SK-N-MC (cell line): ENCODE measurements around the gene MCTP2.

ENCODE experiments used
- EZH2 ChIP-seq: fragments of 200-600 bp; sonication (generic); IDR thresholded peaks from one replicate; pipeline ENCODE4 v1.6.1; 2017; ENCODE audit warnings: antibody characterized with exemption
- FOXP2 ChIP-seq: optimal IDR thresholded peaks from 2 replicates; pipeline ENCODE3; 2011; ENCODE audit warnings: mild to moderate bottlenecking, moderate library complexity; ENCODE audit not compliant: insufficient read depth; ENCODE audit errors: extremely low read length, control extremely low read depth
- POLR2AphosphoS5 ChIP-seq: IDR thresholded peaks from 2 replicates; pipeline ENCODE4 v1.6.1; 2012; ENCODE audit warnings: mild to moderate bottlenecking, low read depth, low read length, borderline replicate concordance

GRCh38 chr15:94205366-94205765 lies 26.0 kb upstream of the MCTP2 start:
- TF ChIP-seq EZH2 (no peak), FOXP2 (no peak), POLR2AphosphoS5 (no peak)
